ENCODE data around the gene ALDH1L2.

ALDH1L2 gene

GRCh38 chr12:105069936-105070702 is 14.1 kb downstream of the ALDH1L2 start:
- Histone ChIP-seq H3K27ac (ENCODE audit: low read depth, low read length) (no peak overlapping the region), H4K8ac (ENCODE audit: low read depth, low read length) (no peak overlapping the region), H3K9me3 (ENCODE audit: insufficient read depth, low read depth, low read length) (no peaks in the 10 kb centered on the region), H3K18ac (ENCODE audit: low read length) (no peak overlapping the region), H3K79me1 (ENCODE audit: low read length) (no peaks in the 10 kb centered on the region), H2BK12ac (ENCODE audit: low read length) (no peak overlapping the region), H2AK5ac (ENCODE audit: low read length) (no peak overlapping the region), H2AFZ (ENCODE audit: insufficient read depth, low read length, poor library complexity) (no peak overlapping the region), H3K79me2 (ENCODE audit: control insufficient read depth, insufficient read depth, low read length, poor library complexity) (no peaks in the 10 kb centered on the region), H2BK5ac (ENCODE audit: low read depth, low read length, poor library complexity) (no peak overlapping the region), H3K4me2 (ENCODE audit: low read length) (no peak overlapping the region), H3K4me1 (ENCODE audit: control insufficient read depth in 1 of 2, insufficient read depth in 2 of 2, low read length in 2 of 2) (no peaks in the 10 kb centered on the region), H2BK120ac (ENCODE audit: insufficient read depth, low read length, poor library complexity) (no peak overlapping the region), H3K27me3 (ENCODE audit: insufficient read depth, low read length) (no peaks in the 10 kb centered on the region), H3K4ac (ENCODE audit: low read depth, low read length) (no peak overlapping the region), H3K14ac (ENCODE audit: low read length) (no peak overlapping the region), H4K91ac (ENCODE audit: low read depth, low read length) (no peak overlapping the region), H3K36me3 (ENCODE audit: control insufficient read depth in 1 of 2, insufficient read depth in 2 of 2, low read length in 2 of 2) (no peaks in the 10 kb centered on the region), H3K4me3 (ENCODE audit: low read depth, low read length) (no peak overlapping the region), H3K23ac (ENCODE audit: low read length) (no peak overlapping the region), H4K12ac (ENCODE audit: low read depth, low read length) (no peak overlapping the region), H3K9ac (ENCODE audit: low read length) (no peak overlapping the region)
- DNase-seq: no peak
- WGBS (ENCODE audit: extremely low coverage, insufficient coverage, insufficient read length): no CpG with 5 or more reads among the region's 4 CpGs

DNA sequence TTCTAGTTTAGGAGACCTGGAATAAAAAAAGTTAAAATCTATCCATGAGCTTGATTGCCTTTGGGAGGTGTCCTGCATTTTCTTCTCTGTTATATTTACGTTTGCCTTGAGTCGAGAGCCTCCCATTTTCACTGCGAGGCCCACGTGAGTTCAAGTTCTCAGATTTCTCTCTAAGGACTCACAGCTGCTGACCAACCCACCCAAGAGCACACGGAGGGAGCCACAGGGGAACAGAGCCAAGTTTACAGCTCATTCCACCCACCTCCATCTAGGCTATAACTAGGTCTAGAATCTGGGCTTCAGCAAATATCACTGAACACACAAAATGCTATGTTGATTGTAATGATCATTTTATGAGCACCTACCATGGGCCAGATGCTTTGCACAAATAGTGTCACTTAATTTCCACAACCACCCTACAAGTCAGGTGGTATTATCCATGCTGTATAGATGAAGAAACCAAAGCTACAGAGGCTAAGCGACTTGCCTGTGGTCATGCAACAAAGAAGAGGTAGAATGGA is 16.7 kb downstream of the ALDH1L2 start:
- no peak overlapping the region for H3K4me2 ChIP-seq (ENCODE audit: low read length)
- no peak overlapping the region for H4K8ac ChIP-seq (ENCODE audit: low read depth, low read length)
- no peaks in the 10 kb centered on the region for H3K36me3 ChIP-seq (ENCODE audit: control insufficient read depth in 1 of 2, insufficient read depth in 2 of 2, low read length in 2 of 2)
- H3K4me3 ChIP-seq (ENCODE audit: low read depth, low read length): no peak overlapping the region
- H3K23ac ChIP-seq (ENCODE audit: low read length): no peak overlapping the region
- no peak overlapping the region for H2AFZ ChIP-seq (ENCODE audit: insufficient read depth, low read length, poor library complexity)
- H3K27me3 ChIP-seq (ENCODE audit: insufficient read depth, low read length): no peaks in the 10 kb centered on the region
- H4K12ac ChIP-seq (ENCODE audit: low read depth, low read length): no peak overlapping the region
- no peak overlapping the region for H3K4ac ChIP-seq (ENCODE audit: low read depth, low read length)
- H3K9me3 ChIP-seq (ENCODE audit: insufficient read depth, low read depth, low read length): no peaks in the 10 kb centered on the region
- WGBS (ENCODE audit: extremely low coverage, insufficient coverage, insufficient read length): no CpG with 5 or more reads among the region's 6 CpGs
- no peak overlapping the region for H2AK5ac ChIP-seq (ENCODE audit: low read length)
- H3K9ac ChIP-seq (ENCODE audit: low read length): no peak overlapping the region
- H3K79me1 ChIP-seq (ENCODE audit: low read length): no peaks in the 10 kb centered on the region
- no peak overlapping the region for H2BK12ac ChIP-seq (ENCODE audit: low read length)
- H2BK120ac ChIP-seq (ENCODE audit: insufficient read depth, low read length, poor library complexity): no peak overlapping the region
- no peaks in the 10 kb centered on the region for H3K79me2 ChIP-seq (ENCODE audit: control insufficient read depth, insufficient read depth, low read length, poor library complexity)
- H3K4me1 ChIP-seq (ENCODE audit: control insufficient read depth in 1 of 2, insufficient read depth in 2 of 2, low read length in 2 of 2): no peaks in the 10 kb centered on the region
- no peak overlapping the region for H4K91ac ChIP-seq (ENCODE audit: low read depth, low read length)
- no peak overlapping the region for H3K27ac ChIP-seq (ENCODE audit: low read depth, low read length)
- H3K18ac ChIP-seq (ENCODE audit: low read length): no peak overlapping the region
- no peak overlapping the region for H3K14ac ChIP-seq (ENCODE audit: low read length)
- DNase-seq: no peak
- H2BK5ac ChIP-seq (ENCODE audit: low read depth, low read length, poor library complexity): no peak overlapping the region

GRCh38 chr12:105064564-105065178 is 19.6 kb downstream of the ALDH1L2 start:
- no peak for DNase-seq
- no peak overlapping the region for H4K91ac ChIP-seq (ENCODE audit: low read depth, low read length)
- H3K14ac ChIP-seq (ENCODE audit: low read length): no peak overlapping the region
- H3K36me3 ChIP-seq (ENCODE audit: control insufficient read depth in 1 of 2, insufficient read depth in 2 of 2, low read length in 2 of 2): no peaks in the 10 kb centered on the region
- H4K8ac ChIP-seq (ENCODE audit: low read depth, low read length): no peak overlapping the region
- H2BK5ac ChIP-seq (ENCODE audit: low read depth, low read length, poor library complexity): no peak overlapping the region
- H3K9me3 ChIP-seq (ENCODE audit: insufficient read depth, low read depth, low read length): no peaks in the 10 kb centered on the region
- H3K79me2 ChIP-seq (ENCODE audit: control insufficient read depth, insufficient read depth, low read length, poor library complexity): no peaks in the 10 kb centered on the region
- no CpG with 5 or more reads among the region's 7 CpGs for WGBS (ENCODE audit: extremely low coverage, insufficient coverage, insufficient read length)
- no peaks in the 10 kb centered on the region for H3K27me3 ChIP-seq (ENCODE audit: insufficient read depth, low read length)
- H3K4ac ChIP-seq (ENCODE audit: low read depth, low read length): no peak overlapping the region
- H3K79me1 ChIP-seq (ENCODE audit: low read length): no peaks in the 10 kb centered on the region
- no peak overlapping the region for H2BK12ac ChIP-seq (ENCODE audit: low read length)
- H2AK5ac ChIP-seq (ENCODE audit: low read length): no peak overlapping the region
- no peak overlapping the region for H3K23ac ChIP-seq (ENCODE audit: low read length)
- H3K18ac ChIP-seq (ENCODE audit: low read length): no peak overlapping the region
- H2AFZ ChIP-seq (ENCODE audit: insufficient read depth, low read length, poor library complexity): no peak overlapping the region
- H3K27ac ChIP-seq (ENCODE audit: low read depth, low read length): no peak overlapping the region
- no peak overlapping the region for H3K9ac ChIP-seq (ENCODE audit: low read length)
- H3K4me3 ChIP-seq (ENCODE audit: low read depth, low read length): no peak overlapping the region
- H3K4me2 ChIP-seq (ENCODE audit: low read length): no peak overlapping the region
- no peak overlapping the region for H4K12ac ChIP-seq (ENCODE audit: low read depth, low read length)
- no peaks in the 10 kb centered on the region for H3K4me1 ChIP-seq (ENCODE audit: control insufficient read depth in 1 of 2, insufficient read depth in 2 of 2, low read length in 2 of 2)
- no peak overlapping the region for H2BK120ac ChIP-seq (ENCODE audit: insufficient read depth, low read length, poor library complexity)

- H4K8ac ChIP-seq (ENCODE audit: low read depth, low read length): no peak overlapping the region
- no peak overlapping the region for H2BK5ac ChIP-seq (ENCODE audit: low read depth, low read length, poor library complexity)
- no peaks in the 10 kb centered on the region for H3K4me1 ChIP-seq (ENCODE audit: control insufficient read depth in 1 of 2, insufficient read depth in 2 of 2, low read length in 2 of 2)
- DNase-seq: peak; percentile 42 to 88
- no peak overlapping the region for H3K27ac ChIP-seq (ENCODE audit: low read depth, low read length)
- no peak overlapping the region for H3K18ac ChIP-seq (ENCODE audit: low read length)
- no peaks in the 10 kb centered on the region for H3K9me3 ChIP-seq (ENCODE audit: insufficient read depth, low read depth, low read length)
- no peak overlapping the region for H2AFZ ChIP-seq (ENCODE audit: insufficient read depth, low read length, poor library complexity)
- no peak overlapping the region for H4K12ac ChIP-seq (ENCODE audit: low read depth, low read length)
- H4K91ac ChIP-seq (ENCODE audit: low read depth, low read length): no peak overlapping the region
- H3K14ac ChIP-seq (ENCODE audit: low read length): no peak overlapping the region
- H2BK120ac ChIP-seq (ENCODE audit: insufficient read depth, low read length, poor library complexity): no peak overlapping the region
- no peak overlapping the region for H3K9ac ChIP-seq (ENCODE audit: low read length)
- no peak overlapping the region for H2BK12ac ChIP-seq (ENCODE audit: low read length)
- H3K4me3 ChIP-seq (ENCODE audit: low read depth, low read length): no peak overlapping the region
- no peaks in the 10 kb centered on the region for H3K79me2 ChIP-seq (ENCODE audit: control insufficient read depth, insufficient read depth, low read length, poor library complexity)
- H2AK5ac ChIP-seq (ENCODE audit: low read length): no peak overlapping the region
- WGBS (ENCODE audit: extremely low coverage, insufficient coverage, insufficient read length): no CpG with 5 or more reads among the region's 11 CpGs
- no peaks in the 10 kb centered on the region for H3K27me3 ChIP-seq (ENCODE audit: insufficient read depth, low read length)
- H3K79me1 ChIP-seq (ENCODE audit: low read length): no peaks in the 10 kb centered on the region
- no peak overlapping the region for H3K23ac ChIP-seq (ENCODE audit: low read length)
- no peak overlapping the region for H3K4me2 ChIP-seq (ENCODE audit: low read length)
- H3K36me3 ChIP-seq (ENCODE audit: control insufficient read depth in 1 of 2, insufficient read depth in 2 of 2, low read length in 2 of 2): no peaks in the 10 kb centered on the region
- no peak overlapping the region for H3K4ac ChIP-seq (ENCODE audit: low read depth, low read length)
Observed at GRCh38 chr12:105060715-105061378, 23.4 kb downstream of the ALDH1L2 start.
